Islet of Langerhans (tissue), 1 donor: ENCODE results near the gene KIZ.

Experiments used
- FAIRE-seq: peaks from one replicate; lab custom pipeline; 2011; peaks lifted over from hg19 to GRCh38; lab: Jason Lieb, UNC

The KIZ gene

GRCh38 chr20:21104921-21105320, 21.0 kb upstream of the KIZ start:
- FAIRE-seq: no peak

- FAIRE-seq: no peak
Observed at GRCh38 chr20:21105429-21106170, 20.3 kb upstream of the KIZ start.

GRCh38 chr20:21106171-21107017, 19.5 kb upstream of the KIZ start, which contains the start of gene LINC00237:
Gene LINC00237 (minus strand): TSS chr20:21106358.
- no peak for FAIRE-seq

GRCh38 chr20:21109144-21109543, 16.7 kb upstream of the KIZ start:
- FAIRE-seq: no peak

GRCh38 chr20:21110811-21111210, 15.1 kb upstream of the KIZ start:
- no peak for FAIRE-seq

GRCh38 chr20:21111416-21111815, 14.5 kb upstream of the KIZ start:
- FAIRE-seq: no peak

GRCh38 chr20:21113697-21114096, 12.2 kb upstream of the KIZ start:
- FAIRE-seq: no peak

GRCh38 chr20:21114584-21114983, 11.3 kb upstream of the KIZ start:
- no peak for FAIRE-seq

- FAIRE-seq: no peak
Observed at GRCh38 chr20:21117521-21117920, 8.4 kb upstream of the KIZ start.

GRCh38 chr20:21118138-21118537, 7.7 kb upstream of the KIZ start:
- FAIRE-seq: no peak

GRCh38 chr20:21118782-21119181, 7.1 kb upstream of the KIZ start:
- FAIRE-seq: no peak

- FAIRE-seq: no peak
Observed at GRCh38 chr20:21124190-21124589, 1.7 kb upstream of the KIZ start.

- no peak for FAIRE-seq
Observed at GRCh38 chr20:21125072-21125848, 622 bp upstream of the KIZ start.

GRCh38 chr20:21126581-21126870, 644 bp downstream of the KIZ start:
- no peak for FAIRE-seq

GRCh38 chr20:21127201-21127981, 1.5 kb downstream of the KIZ start:
- FAIRE-seq: peak; percentile 76

GRCh38 chr20:21129861-21130260, 4.0 kb downstream of the KIZ start:
- no peak for FAIRE-seq

- FAIRE-seq: no peak
Observed at GRCh38 chr20:21133404-21133803, 7.5 kb downstream of the KIZ start.

- no peak for FAIRE-seq
Observed at GRCh38 chr20:21133917-21134622, 8.2 kb downstream of the KIZ start.

- FAIRE-seq: no peak
Observed at GRCh38 chr20:21134883-21135493, 9.1 kb downstream of the KIZ start.

GRCh38 chr20:21136015-21136732, 10.3 kb downstream of the KIZ start:
- FAIRE-seq: no peak
